NCI-H2029 (cell line): Measurements from ENCODE around the gene CMSS1.
A peak's percentile ranks its signal among the peaks of the same experiment; 100 is the strongest.

Experiments used
- DNase-seq: peaks from one replicate; lab custom pipeline; 2025; lab: John Stamatoyannopoulos, UW

Gene CMSS1

DNA sequence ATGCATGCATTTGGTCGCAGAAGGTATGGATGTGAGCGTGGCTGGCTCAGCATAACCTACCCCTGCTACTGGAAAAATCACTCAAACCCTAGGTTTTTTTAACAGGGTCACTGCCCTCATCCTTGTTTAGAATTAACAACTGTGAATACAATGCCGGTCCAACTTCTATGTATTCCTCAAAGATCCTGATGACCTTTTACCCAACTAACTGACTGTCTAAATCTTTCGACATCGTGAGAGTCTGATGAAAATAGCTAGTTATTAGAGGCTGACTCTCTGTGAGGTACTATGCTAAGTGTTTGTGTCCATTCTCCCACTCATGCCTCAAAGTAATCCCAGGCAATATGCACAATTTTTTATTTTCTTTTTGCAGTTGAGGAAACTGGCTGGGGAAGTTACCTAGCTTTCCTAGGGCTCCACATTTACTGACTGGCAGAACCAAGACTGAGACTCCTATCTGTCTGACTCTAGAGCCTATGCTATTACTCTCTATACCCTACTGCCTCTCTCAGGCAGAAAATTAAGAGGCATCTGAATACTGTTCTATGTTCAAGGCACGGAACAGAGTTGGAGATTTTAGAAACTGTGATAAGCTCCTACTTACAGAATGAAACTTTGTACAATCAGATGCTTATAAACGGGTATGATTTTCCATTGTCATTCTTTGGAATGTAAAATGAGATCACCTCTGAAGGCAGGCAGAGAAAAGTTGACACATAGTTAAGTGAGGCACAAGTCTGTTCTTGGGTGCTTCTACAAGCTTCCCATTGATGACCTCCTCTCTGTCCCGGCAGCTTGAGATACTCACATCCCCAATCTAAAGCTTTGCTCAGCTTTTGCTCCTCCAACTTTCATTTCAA lies 240.3 kb downstream of the CMSS1 start:
- DNase-seq = no peak

DNA sequence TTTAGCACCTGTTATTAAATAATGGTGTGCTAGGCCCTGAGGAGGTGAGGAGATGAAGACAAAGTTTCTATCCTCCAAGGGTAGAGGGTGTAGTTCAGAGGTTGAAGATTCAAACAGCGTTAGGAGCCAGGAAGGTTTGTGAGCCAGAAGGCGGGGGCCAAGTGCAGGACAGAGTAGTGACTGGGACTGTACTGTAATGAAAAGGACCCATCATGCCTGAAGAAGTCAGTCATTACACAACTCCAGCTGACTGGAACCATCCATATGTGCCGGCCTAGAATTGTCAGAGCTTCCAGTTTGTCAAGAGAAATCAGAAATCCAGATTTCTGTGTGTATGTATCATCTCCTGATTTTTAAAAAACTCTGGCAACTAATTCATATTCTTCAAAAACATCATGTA lies 241.8 kb downstream of the CMSS1 start:
- DNase-seq = no peak

- DNase-seq = no peak
Observed at GRCh38 chr3:100060685-100061484, 243.2 kb downstream of the CMSS1 start.

DNA sequence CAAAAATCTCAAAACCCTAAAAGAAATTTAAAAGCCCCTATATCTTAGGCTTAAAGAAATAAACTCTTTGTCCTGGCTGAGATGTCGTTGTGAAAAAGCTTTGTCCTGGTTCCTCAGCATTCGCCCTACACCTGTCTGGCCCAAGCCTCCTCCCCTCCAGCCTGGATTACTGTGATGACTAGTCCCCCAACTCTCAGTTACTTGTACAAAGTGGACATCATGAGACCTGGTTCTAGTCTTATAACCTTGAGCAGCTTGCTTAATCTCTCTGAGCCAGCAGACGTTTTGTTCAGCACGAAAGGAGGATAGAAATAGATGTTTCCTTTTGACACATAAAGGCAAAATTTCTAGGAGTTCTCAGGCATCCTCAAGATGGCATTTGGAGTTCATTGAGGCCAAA lies 245.0 kb downstream of the CMSS1 start:
- DNase-seq = no peak

DNA sequence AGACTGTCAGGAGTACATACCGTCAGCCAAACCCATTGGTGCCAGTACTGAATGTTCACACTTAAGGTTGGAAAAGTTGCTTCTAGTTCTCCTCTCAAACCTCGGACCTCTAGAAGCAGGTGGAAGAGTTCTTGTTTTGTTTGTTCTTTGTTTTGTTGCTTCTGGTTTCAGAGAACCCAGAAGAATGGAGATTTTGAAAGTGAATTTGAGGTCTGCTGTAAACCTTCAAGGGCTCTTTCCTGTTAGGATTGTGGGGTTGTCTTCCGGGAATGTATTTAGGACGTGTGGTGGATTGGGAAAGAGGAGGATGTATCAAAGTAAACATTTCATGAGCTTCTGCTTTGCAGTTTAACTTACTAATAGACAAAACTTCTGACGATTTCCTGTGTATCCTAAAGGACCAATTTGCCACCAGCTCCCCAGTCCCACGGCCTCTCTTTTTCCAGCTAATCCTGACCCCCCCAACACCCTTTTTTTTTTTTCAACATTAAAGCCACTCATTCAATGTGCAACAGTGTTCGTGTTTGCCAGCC lies 246.3 kb downstream of the CMSS1 start:
- no peak for DNase-seq

DNA sequence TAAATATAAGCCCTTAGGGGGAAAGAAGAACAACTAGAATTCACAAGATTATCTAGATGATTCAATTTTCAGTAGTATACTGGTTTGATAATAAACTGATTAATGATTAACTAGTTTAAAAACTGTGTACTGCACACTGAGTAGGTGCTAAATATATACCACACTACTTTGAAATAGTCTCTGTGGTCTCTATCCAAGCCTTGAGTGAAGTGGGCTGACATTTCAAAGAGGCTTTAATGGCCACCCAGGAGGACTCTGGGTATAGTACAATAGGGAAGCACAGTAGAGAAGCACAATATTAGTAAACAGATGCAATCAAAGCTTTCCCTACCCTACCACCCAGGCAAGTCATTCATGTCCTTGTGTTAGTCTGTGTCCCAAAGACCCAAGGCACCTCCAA lies 249.9 kb downstream of the CMSS1 start:
- no peak for DNase-seq

DNA sequence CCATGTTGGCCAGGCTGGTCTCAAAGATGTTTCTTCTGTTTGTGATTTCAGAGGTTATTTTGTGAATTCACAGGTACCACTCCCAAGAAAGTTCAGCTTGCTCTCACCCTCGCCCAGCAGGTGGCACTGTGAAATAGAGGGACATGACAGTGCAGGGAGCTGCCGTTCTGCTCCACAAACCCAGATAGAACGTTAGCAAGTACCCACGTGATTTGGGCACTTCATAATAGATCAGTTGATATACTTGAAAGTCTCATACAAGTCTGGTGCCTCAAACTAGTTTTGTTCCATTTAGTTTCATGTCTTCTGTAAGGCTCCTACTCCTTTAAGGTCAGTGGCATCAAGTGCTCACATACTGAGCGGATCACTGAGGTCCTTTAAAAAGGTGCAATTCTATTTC lies 251.2 kb downstream of the CMSS1 start:
- peak; percentile 74 for DNase-seq

- DNase-seq = no peak
Observed at GRCh38 chr3:100069472-100069871, 251.8 kb downstream of the CMSS1 start.

DNA sequence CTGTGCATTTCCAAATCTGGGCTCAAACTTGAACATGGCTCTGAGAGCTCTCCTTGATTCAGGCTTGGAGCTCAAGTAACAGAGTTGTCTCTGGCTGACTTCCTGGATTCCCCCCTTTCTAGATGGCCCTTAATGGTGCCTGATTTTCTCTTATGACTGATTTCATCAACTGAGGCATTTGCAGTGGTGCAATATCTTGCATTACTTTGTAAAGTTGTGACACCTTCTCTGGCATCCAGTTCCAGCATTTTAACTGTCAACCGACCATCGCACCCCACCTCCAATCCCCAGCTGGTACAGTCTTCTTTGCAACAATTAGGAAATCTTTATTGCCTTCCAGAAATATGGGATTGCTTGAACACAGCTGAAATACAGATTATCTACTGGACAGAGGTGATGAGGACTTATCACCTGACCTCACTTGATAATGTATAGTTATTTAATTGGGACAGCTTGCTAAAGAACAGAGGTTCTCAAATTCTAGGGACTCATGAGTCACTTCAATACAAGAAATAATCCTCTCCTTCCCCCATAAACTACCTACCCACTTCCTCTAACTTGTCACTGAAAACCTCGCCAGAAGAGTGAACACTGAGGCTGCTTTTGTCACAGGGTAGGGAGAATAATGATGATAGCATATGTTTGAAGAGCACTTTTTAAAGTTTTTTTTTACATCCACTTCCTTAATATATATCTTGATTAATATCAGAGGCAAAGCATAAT lies 254.8 kb downstream of the CMSS1 start:
- DNase-seq = no peak

DNA sequence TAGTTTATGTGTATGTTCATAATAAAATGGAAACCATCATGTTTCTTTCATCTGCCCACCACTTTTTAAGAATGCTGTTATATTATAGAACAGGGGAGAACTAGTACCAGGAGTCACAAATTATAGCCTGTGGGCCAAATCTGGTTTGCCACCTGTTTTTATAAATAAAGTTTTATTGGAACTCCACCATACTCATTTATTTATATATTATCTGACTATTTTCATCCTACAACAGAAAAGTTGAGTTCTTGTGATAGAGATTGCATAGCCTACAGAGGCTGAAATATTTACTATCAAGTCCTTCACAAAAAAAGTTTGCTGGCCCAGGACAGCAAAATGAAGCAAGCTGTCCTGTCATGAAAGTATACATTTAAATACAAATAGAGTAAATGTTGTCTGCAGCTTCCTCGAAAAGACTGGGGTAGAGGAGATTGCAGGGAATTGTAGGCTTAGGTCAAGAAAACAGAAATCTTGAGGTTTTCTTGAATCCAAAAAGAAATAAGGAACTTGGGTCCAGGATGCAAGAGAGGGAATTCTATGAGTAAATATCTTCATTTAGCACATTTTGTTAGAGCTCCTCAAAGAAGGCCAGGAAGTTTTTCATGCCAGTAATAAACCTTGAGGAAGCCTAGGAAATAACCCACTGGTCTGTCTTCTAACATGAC lies 255.5 kb downstream of the CMSS1 start:
- no peak for DNase-seq

GRCh38 chr3:100073714-100074307 lies 256.1 kb downstream of the CMSS1 start:
- no peak for DNase-seq

- no peak for DNase-seq
Observed at GRCh38 chr3:100075196-100075595, 257.5 kb downstream of the CMSS1 start.

GRCh38 chr3:100075851-100076730 lies 258.4 kb downstream of the CMSS1 start:
- DNase-seq = no peak

- DNase-seq = no peak
Observed at GRCh38 chr3:100076731-100077529, 259.3 kb downstream of the CMSS1 start.

DNA sequence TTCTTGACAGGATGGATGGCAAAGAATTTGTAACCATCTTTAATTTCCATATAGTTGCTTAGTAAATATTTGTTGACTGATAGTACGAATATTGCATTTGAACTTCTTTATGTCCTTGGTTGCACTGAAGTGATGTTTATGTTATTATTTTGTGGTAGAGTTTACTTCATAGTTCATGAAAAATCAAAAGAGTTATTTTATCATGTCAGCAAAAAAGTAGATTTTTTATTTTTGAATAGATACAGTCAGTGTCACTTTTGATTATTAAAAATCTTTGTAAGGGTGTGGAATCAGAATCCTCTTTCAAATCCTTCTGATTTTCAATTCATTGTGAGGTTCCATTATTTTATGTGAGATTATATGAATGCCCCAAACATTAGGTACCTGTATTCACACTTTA lies 261.7 kb downstream of the CMSS1 start:
- no peak for DNase-seq

GRCh38 chr3:100080573-100080972 lies 262.9 kb downstream of the CMSS1 start:
- no peak for DNase-seq

DNA sequence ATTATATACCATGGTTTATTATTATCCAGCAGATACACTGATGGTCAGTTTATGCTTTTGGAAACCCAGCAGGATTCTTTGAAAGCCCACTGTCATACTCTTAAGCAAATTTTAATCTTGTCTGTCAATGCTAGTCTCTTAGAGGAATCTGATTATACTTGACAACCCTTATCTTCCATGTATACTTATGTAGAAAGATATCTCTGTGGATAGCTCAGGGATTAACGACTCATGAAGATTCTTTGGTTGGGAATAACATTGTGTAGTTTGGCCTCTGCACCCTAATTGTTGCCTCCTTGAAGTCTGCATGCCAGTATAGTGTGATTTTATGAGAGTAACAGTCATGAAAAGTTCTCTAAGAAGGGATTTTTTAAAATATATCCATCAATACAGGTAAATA lies 263.6 kb downstream of the CMSS1 start:
- no peak for DNase-seq

- DNase-seq = no peak
Observed at GRCh38 chr3:100081986-100082692, 264.5 kb downstream of the CMSS1 start.

DNA sequence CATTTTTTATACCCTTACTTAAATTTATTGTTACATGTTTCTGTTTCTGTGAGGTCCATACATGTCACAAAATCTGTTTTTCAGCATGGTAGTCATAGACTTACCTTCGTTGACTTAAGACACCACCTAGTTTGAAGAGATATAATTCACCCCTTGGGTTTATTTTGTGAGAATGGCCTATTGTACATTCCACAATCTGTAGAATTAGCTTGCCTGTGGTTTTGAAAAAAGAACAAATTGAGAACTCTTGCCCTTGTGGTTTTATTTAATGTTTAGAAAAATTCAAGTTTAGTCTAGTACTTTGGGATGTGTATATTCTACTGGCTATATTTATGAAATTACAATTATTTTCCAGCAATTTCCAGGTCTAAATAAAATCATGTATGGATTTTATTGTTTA lies 265.1 kb downstream of the CMSS1 start:
- no peak for DNase-seq
